ENCODE data around the gene NRIP3.

GRCh38 chr11:9028581-9028980 is 24.8 kb upstream of the NRIP3 start:
- TF ChIP-seq CTCF (IDR thresholded peaks at IDR 0.05; ENCODE audit: low read depth, low read length) = no peak
- no peak for TF ChIP-seq MYC (IDR thresholded peaks at IDR 0.05; ENCODE audit: low read depth, low read length)
- no peak for TF ChIP-seq POLR2A (IDR thresholded peaks at IDR 0.05; ENCODE audit: extremely low read depth, insufficient read length)

Measured in NB4 (cell line).